Measurements from ENCODE around the gene PIM1. TPM values are rescaled to one million over a fixed set of nuclear protein-coding genes. Genes with fewer than 3 reads are reported as not detected.
A peak's percentile ranks its signal among the peaks of the same experiment; 100 is the strongest.

Gene PIM1
- total and polyA plus RNA-seq, 9 of the 15 experiments (the other 6 are each of a cell fraction or from before 2014, with no cell fraction given): 19.0 to 789 (median 212) TPM

GRCh38 chr6:37207903-37208456, 38.0 kb downstream of the PIM1 start (continued):
- TF ChIP-seq MLX (CRISPR knock-in tag; conservative IDR thresholded peaks at IDR 0.05): no peak; a peak in 1 of 4 replicates
- TF ChIP-seq NONO (IDR thresholded peaks at IDR 0.05; ENCODE audit: low read depth in 2 of 2, low read length in 1 of 2): no peak
- TF ChIP-seq ZBTB34 (CRISPR knock-in tag; IDR thresholded peaks at IDR 0.05): peak; percentile 58; the same call in 1 of the 2 replicates
- TF ChIP-seq ETS2 (tag; IDR thresholded peaks at IDR 0.05; ENCODE audit: borderline replicate concordance, poor library complexity, severe bottlenecking): no peak
- no peak for TF ChIP-seq RBM17 (IDR thresholded peaks at IDR 0.05; ENCODE audit: borderline replicate concordance, low read depth, low read length)
- no peak; the same call in none of the 2 replicates for TF ChIP-seq ZNF76 (CRISPR knock-in tag; IDR thresholded peaks at IDR 0.05; ENCODE audit: borderline replicate concordance)
- TF ChIP-seq, protein P1, sequence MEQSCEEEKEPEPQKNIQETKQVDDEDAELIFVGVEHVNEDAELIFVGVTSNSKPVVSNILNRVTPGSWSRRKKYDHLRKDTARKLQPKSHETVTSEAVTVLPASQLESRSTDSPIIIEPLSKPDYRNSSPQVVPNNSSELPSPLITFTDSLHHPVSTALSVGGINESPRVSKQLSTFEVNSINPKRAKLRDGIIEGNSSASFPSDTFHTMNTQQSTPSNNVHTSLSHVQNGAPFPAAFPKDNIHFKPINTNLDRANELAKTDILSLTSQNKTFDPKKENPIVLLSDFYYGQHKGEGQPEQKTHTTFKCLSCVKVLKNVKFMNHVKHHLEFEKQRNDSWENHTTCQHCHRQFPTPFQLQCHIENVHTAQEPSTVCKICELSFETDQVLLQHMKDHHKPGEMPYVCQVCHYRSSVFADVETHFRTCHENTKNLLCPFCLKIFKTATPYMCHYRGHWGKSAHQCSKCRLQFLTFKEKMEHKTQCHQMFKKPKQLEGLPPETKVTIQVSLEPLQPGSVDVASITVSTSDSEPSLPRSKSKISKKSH (CRISPR knock-in tag; IDR thresholded peaks at IDR 0.05): no peak
- 0 out of 2 replicates have a peak, but pooled peaks have one; percentile 70 for TF ChIP-seq ZNF766 (CRISPR knock-in tag; conservative IDR thresholded peaks at IDR 0.05)
- TF ChIP-seq TAF15 (IDR thresholded peaks at IDR 0.05; ENCODE audit: low read depth, low read length): no peak
- no peak for TF ChIP-seq NELFE (IDR thresholded peaks at IDR 0.05; ENCODE audit: insufficient read depth, insufficient read length)
- no peak for TF ChIP-seq HNRNPK (IDR thresholded peaks at IDR 0.05; ENCODE audit: low read depth, low read length, poor library complexity, severe bottlenecking)
- TF ChIP-seq BDP1 (IDR thresholded peaks at IDR 0.05; ENCODE audit: insufficient read depth, insufficient read length): no peak
- no peak for TF ChIP-seq SMARCB1 (IDR thresholded peaks at IDR 0.05; ENCODE audit: insufficient read length, low read depth)
- TF ChIP-seq ZNF586 (CRISPR knock-in tag; conservative IDR thresholded peaks at IDR 0.05): no peak
- TF ChIP-seq, protein P2, sequence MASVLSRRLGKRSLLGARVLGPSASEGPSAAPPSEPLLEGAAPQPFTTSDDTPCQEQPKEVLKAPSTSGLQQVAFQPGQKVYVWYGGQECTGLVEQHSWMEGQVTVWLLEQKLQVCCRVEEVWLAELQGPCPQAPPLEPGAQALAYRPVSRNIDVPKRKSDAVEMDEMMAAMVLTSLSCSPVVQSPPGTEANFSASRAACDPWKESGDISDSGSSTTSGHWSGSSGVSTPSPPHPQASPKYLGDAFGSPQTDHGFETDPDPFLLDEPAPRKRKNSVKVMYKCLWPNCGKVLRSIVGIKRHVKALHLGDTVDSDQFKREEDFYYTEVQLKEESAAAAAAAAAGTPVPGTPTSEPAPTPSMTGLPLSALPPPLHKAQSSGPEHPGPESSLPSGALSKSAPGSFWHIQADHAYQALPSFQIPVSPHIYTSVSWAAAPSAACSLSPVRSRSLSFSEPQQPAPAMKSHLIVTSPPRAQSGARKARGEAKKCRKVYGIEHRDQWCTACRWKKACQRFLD (CRISPR knock-in tag; IDR thresholded peaks at IDR 0.05): peak; percentile 73; the same call in 1 of the 2 replicates
- TF ChIP-seq FOS (IDR thresholded peaks at IDR 0.05; ENCODE audit: extremely low read depth, insufficient read length): no peak
- TF ChIP-seq, protein P3, sequence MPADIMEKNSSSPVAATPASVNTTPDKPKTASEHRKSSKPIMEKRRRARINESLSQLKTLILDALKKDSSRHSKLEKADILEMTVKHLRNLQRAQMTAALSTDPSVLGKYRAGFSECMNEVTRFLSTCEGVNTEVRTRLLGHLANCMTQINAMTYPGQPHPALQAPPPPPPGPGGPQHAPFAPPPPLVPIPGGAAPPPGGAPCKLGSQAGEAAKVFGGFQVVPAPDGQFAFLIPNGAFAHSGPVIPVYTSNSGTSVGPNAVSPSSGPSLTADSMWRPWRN (IDR thresholded peaks at IDR 0.05; ENCODE audit: low read depth): no peak
- peak; percentile 35; the same call in 1 of the 2 replicates for TF ChIP-seq MEF2D (tag; conservative IDR thresholded peaks at IDR 0.05; ENCODE audit: low read depth)
- peak; percentile 80 to 85 for TF ChIP-seq MAZ (CRISPR knock-in tag; conservative IDR thresholded peaks at IDR 0.05 in 1 of 2, IDR thresholded peaks at IDR 0.05 in 1 of 2)
- TF ChIP-seq CBFA2T2 (conservative IDR thresholded peaks at IDR 0.05): no peak; the same call in 1 of the 2 replicates
- 0 out of 2 replicates have a peak, but pooled peaks have one; percentile 30 for TF ChIP-seq ZNF445 (CRISPR knock-in tag; IDR thresholded peaks at IDR 0.05; ENCODE audit: low read depth)
- no peak for TF ChIP-seq ZNF436 (CRISPR knock-in tag; IDR thresholded peaks at IDR 0.05)
